SK-N-SH treated with all-trans-retinoic acid at 6 μM for 48 hours (cell line): Measurements from ENCODE around the gene PIPOX.

Experiments used
- ATAC-seq: fragments of 200-7000 bp; cut with Tn5 transposase; 3 replicates; pipeline ENCODE4 v1.9.1; 2020; ENCODE audit warnings: mild to moderate bottlenecking, moderate library complexity
- ARNTL ChIP-seq: fragments of 450-650 bp; formaldehyde crosslinking; IDR thresholded peaks from 2 replicates; pipeline ENCODE4 v1.5.0; 2020; ENCODE audit warnings: low read depth, mild to moderate bottlenecking, moderate library complexity, borderline replicate concordance
- BACH2 ChIP-seq: fragments of 250-450 bp; sonication (Bioruptor Pico); IDR thresholded peaks from 2 replicates; pipeline ENCODE4 v1.9.0; 2021; ENCODE audit warnings: mild to moderate bottlenecking, borderline replicate concordance
- ESRRG ChIP-seq: fragments of 250-450 bp; sonication (Bioruptor Pico); IDR thresholded peaks from 2 replicates; pipeline ENCODE4 v1.6.1; 2021; ENCODE audit warnings: mild to moderate bottlenecking
- ISL1 ChIP-seq: fragments of 250-450 bp; sonication (Bioruptor Pico); IDR thresholded peaks from 2 replicates; pipeline ENCODE4 v2.1.2; 2022; ENCODE audit warnings: mild to moderate bottlenecking, moderate library complexity
- OSR1 ChIP-seq: fragments of 250-450 bp; sonication (Bioruptor Pico); IDR thresholded peaks from 2 replicates; pipeline ENCODE4 v1.8.0; 2022; ENCODE audit warnings: moderate library complexity, mild to moderate bottlenecking, inconsistent platforms
- PATZ1 ChIP-seq: fragments of 250-450 bp; sonication (Bioruptor Pico); IDR thresholded peaks from 2 replicates; pipeline ENCODE4 v1.8.0; 2020; ENCODE audit warnings: mild to moderate bottlenecking, moderate library complexity, borderline replicate concordance
- RARB ChIP-seq: fragments of 250-450 bp; sonication (Bioruptor Pico); IDR thresholded peaks from 2 replicates; pipeline ENCODE4 v1.8.0; 2021; ENCODE audit warnings: mild to moderate bottlenecking, moderate library complexity
- SNAI2 ChIP-seq: fragments of 250-450 bp; sonication (Bioruptor Pico); IDR thresholded peaks from 2 replicates; pipeline ENCODE4 v1.5.0; 2020; ENCODE audit warnings: mild to moderate bottlenecking, moderate library complexity
- TCF4 ChIP-seq: fragments of 250-450 bp; sonication (Bioruptor Pico); IDR thresholded peaks from 2 replicates; pipeline ENCODE4 v1.8.0; 2021; ENCODE audit warnings: mild to moderate bottlenecking, moderate library complexity, borderline replicate concordance
- TOX ChIP-seq: fragments of 250-450 bp; sonication (Bioruptor Pico); IDR thresholded peaks from 2 replicates; pipeline ENCODE4 v1.8.0; 2021; ENCODE audit warnings: mild to moderate bottlenecking, moderate library complexity, borderline replicate concordance
- ZFP30 ChIP-seq: fragments of 450-650 bp; formaldehyde crosslinking; IDR thresholded peaks from 2 replicates; pipeline ENCODE4 v1.5.0; 2022; ENCODE audit warnings: mild to moderate bottlenecking, moderate library complexity
- ZNF565 ChIP-seq: fragments of 450-650 bp; formaldehyde crosslinking; conservative IDR thresholded peaks from 2 replicates; pipeline ENCODE4 v1.5.0; 2020; ENCODE audit warnings: low read depth, mild to moderate bottlenecking, moderate library complexity
- ZNF70 ChIP-seq: fragments of 450-650 bp; formaldehyde crosslinking; IDR thresholded peaks from 2 replicates; pipeline ENCODE4 v1.5.0; 2020; ENCODE audit warnings: mild to moderate bottlenecking, moderate library complexity
- ZNF8 ChIP-seq: fragments of 450-650 bp; formaldehyde crosslinking; IDR thresholded peaks from 2 replicates; pipeline ENCODE4 v1.5.0; 2020; ENCODE audit warnings: mild to moderate bottlenecking, moderate library complexity
- TF ChIP-seq, protein P1 (sequence below): fragments of 250-450 bp; sonication (Bioruptor Pico); IDR thresholded peaks from 2 replicates; pipeline ENCODE4 v1.5.1; 2020; ENCODE audit warnings: low read depth, mild to moderate bottlenecking, moderate library complexity
- TF ChIP-seq, protein P2 (sequence below): fragments of 250-450 bp; sonication (Bioruptor Pico); IDR thresholded peaks from 2 replicates; pipeline ENCODE4 v1.5.1; 2021; ENCODE audit warnings: mild to moderate bottlenecking, moderate library complexity
- TF ChIP-seq, protein P3 (sequence below): fragments of 250-450 bp; sonication (Bioruptor Pico); IDR thresholded peaks from 2 replicates; pipeline ENCODE4 v1.8.0; 2021; ENCODE audit warnings: low read depth, mild to moderate bottlenecking, moderate library complexity, borderline replicate concordance

The PIPOX gene

GRCh38 chr17:29102046-29102445 lies 59.1 kb downstream of the PIPOX start (continued):
- TF ChIP-seq, protein P1, sequence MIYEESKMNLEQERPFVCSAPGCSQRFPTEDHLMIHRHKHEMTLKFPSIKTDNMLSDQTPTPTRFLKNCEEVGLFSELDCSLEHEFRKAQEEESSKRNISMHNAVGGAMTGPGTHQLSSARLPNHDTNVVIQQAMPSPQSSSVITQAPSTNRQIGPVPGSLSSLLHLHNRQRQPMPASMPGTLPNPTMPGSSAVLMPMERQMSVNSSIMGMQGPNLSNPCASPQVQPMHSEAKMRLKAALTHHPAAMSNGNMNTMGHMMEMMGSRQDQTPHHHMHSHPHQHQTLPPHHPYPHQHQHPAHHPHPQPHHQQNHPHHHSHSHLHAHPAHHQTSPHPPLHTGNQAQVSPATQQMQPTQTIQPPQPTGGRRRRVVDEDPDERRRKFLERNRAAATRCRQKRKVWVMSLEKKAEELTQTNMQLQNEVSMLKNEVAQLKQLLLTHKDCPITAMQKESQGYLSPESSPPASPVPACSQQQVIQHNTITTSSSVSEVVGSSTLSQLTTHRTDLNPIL (CRISPR knock-in tag): no peak
- no peak for TF ChIP-seq BACH2 (CRISPR knock-in tag)
- no peak for TF ChIP-seq ARNTL (CRISPR knock-in tag)

- no peak for TF ChIP-seq SNAI2
- no peak for TF ChIP-seq ZFP30
- TF ChIP-seq TCF4 (CRISPR knock-in tag): 0 out of 2 replicates have a peak, but pooled peaks have one; percentile 23
- no peak for TF ChIP-seq TOX (CRISPR knock-in tag)
- TF ChIP-seq ZNF70: no peak
- TF ChIP-seq PATZ1 (CRISPR knock-in tag): no peak
- ATAC-seq: peak; percentile 38
These were observed 59.8 kb downstream of the PIPOX start for GRCh38 chr17:29102741-29103181.

GRCh38 chr17:29103341-29103740 lies 60.4 kb downstream of the PIPOX start:
- TF ChIP-seq ZNF8: no peak
- no peak for TF ChIP-seq ARNTL (CRISPR knock-in tag)
- no peak for TF ChIP-seq TCF4 (CRISPR knock-in tag)
- TF ChIP-seq, protein P2, sequence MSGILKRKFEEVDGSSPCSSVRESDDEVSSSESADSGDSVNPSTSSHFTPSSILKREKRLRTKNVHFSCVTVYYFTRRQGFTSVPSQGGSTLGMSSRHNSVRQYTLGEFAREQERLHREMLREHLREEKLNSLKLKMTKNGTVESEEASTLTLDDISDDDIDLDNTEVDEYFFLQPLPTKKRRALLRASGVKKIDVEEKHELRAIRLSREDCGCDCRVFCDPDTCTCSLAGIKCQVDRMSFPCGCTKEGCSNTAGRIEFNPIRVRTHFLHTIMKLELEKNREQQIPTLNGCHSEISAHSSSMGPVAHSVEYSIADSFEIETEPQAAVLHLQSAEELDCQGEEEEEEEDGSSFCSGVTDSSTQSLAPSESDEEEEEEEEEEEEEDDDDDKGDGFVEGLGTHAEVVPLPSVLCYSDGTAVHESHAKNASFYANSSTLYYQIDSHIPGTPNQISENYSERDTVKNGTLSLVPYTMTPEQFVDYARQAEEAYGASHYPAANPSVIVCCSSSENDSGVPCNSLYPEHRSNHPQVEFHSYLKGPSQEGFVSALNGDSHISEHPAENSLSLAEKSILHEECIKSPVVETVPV (CRISPR knock-in tag): no peak
- TF ChIP-seq ZNF565: no peak
- no peak for TF ChIP-seq PATZ1 (CRISPR knock-in tag)
- no peak for TF ChIP-seq ESRRG
- TF ChIP-seq ISL1 (CRISPR knock-in tag): no peak
- no peak for TF ChIP-seq RARB (CRISPR knock-in tag)
- no peak for TF ChIP-seq BACH2 (CRISPR knock-in tag)
- no peak for TF ChIP-seq OSR1 (CRISPR knock-in tag)
- TF ChIP-seq, protein P3, sequence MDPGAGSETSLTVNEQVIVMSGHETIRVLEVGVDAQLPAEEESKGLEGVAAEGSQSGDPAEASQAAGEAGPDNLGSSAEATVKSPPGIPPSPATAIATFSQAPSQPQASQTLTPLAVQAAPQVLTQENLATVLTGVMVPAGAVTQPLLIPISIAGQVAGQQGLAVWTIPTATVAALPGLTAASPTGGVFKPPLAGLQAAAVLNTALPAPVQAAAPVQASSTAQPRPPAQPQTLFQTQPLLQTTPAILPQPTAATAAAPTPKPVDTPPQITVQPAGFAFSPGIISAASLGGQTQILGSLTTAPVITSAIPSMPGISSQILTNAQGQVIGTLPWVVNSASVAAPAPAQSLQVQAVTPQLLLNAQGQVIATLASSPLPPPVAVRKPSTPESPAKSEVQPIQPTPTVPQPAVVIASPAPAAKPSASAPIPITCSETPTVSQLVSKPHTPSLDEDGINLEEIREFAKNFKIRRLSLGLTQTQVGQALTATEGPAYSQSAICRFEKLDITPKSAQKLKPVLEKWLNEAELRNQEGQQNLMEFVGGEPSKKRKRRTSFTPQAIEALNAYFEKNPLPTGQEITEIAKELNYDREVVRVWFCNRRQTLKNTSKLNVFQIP (CRISPR knock-in tag): no peak
- TF ChIP-seq, all 23 proteins: peak for 0
- no peak for ATAC-seq
